Measurements from ENCODE around the gene TNFAIP6.
A peak's percentile ranks its signal among the peaks of the same experiment; 100 is the strongest.

TNFAIP6 gene

GRCh38 chr2:151423760-151424159 is 66.4 kb downstream of the TNFAIP6 start:
- Histone ChIP-seq H3K4me3 (ENCODE audit: low read depth in 1 of 2, low read length in 2 of 2) (no peak overlapping the region), H3K27ac (ENCODE audit: low read length) (no peak overlapping the region), H3K4me2 (ENCODE audit: insufficient read depth, low read length) (no peak overlapping the region), H2AFZ (ENCODE audit: low read depth, low read length) (no peak overlapping the region), H3K4me1 (ENCODE audit: insufficient read depth, low read length) (no peaks in the 10 kb centered on the region), H3K9ac (ENCODE audit: low read depth, low read length) (no peak overlapping the region), H3K36me3 (ENCODE audit: insufficient read depth, low read length) (peaks cover 95% of the 10 kb centered on the region), H4K20me1 (ENCODE audit: insufficient read depth, low read length) (peaks cover 33% of the 10 kb centered on the region; the same call in 1 of the 2 replicates), H3K27me3 (ENCODE audit: insufficient read depth, low read length, poor library complexity) (no peaks in the 10 kb centered on the region), H3K79me2 (ENCODE audit: insufficient read depth, low read length) (peaks cover 91% of the 10 kb centered on the region), H3K9me3 (ENCODE audit: insufficient read depth, low read length, severe bottlenecking) (no peaks in the 10 kb centered on the region)
- ATAC-seq (ENCODE audit: insufficient read depth, low read depth) (peak; percentile 29; the same call in 1 of the 3 replicates), DNase-seq (no peak)
- TF ChIP-seq CTCF (IDR thresholded peaks at IDR 0.05; ENCODE audit: borderline replicate concordance, extremely low read depth, low read length, poor library complexity, severe bottlenecking) (no peak), EZH2 (IDR thresholded peaks at IDR 0.05; ENCODE audit: borderline replicate concordance, low read depth, low read length, severe bottlenecking) (no peak)

Measured in DND-41 (cell line).